Stimulated activated CD8-positive, alpha-beta memory T cell treated with anti-CD3 and anti-CD28 coated beads, Interleukin-4, amount 100 ng/mL, for 48 hours (primary cell): ENCODE measurements around the gene SYDE2.
A peak's percentile ranks its signal among the peaks of the same experiment; 100 is the strongest.

Experiments used
- DNase-seq: peaks from one replicate; pipeline ENCODE4 v3.0.0-alpha.2; 2020

The SYDE2 gene

GRCh38 chr1:85116856-85117255 is 84.0 kb downstream of the SYDE2 start:
- DNase-seq, result no peak

- DNase-seq, result no peak
Observed at GRCh38 chr1:85115933-85116332, 84.9 kb downstream of the SYDE2 start.

- no peak for DNase-seq
Observed at GRCh38 chr1:85111695-85112094, 89.1 kb downstream of the SYDE2 start.

- DNase-seq, result peak; percentile 38
Observed at GRCh38 chr1:85109475-85109874, 91.3 kb downstream of the SYDE2 start.
